GM12873 (cell line): Measurements from ENCODE around the gene WDR13.

Experiments used
- CTCF ChIP-seq: IDR thresholded peaks from 2 replicates; pipeline ENCODE4 v1.5.1; 2012; ENCODE audit warnings: low read depth, mild to moderate bottlenecking, moderate library complexity, low read length, control low read depth; ENCODE audit not compliant: insufficient read depth; ENCODE audit errors: missing control alignments

The WDR13 gene

GRCh38 chrX:48645669-48646068 is 48.4 kb downstream of the WDR13 start:
- TF ChIP-seq CTCF = no peak

- peak; percentile 29 for TF ChIP-seq CTCF
Measured at GRCh38 chrX:48648336-48648751, 51.1 kb downstream of the WDR13 start.

- no peak for TF ChIP-seq CTCF
Measured at GRCh38 chrX:48649102-48649501, 51.8 kb downstream of the WDR13 start.
